ENCODE data around the gene ANKRD37. TPM values are rescaled to one million over a fixed set of nuclear protein-coding genes. Genes with fewer than 3 reads are reported as not detected.

Gene ANKRD37
- total and polyA plus RNA-seq, 2 of the 8 experiments (the other 6 are each of a cell fraction or from before 2014, with no cell fraction given), result 2.8 to 3.4 TPM

DNA sequence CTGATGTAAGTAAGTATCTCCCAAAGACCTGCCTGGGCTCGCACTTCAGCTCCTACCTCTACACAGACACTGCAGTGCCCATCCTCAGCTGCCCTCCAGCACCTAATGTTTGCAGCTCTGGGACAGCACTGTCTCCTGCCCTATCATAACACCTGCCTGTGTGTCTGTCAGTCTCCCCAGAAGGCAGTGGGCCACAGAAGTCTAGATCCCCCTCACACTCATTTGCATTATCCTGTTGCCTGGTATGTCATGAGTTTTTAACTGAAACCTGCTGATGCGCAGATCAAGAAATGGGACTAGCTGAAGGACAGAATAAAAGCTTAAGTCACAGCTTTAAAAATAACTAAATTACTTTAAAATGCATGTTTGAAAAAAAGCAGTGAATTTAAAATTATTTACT is 43.9 kb upstream of the ANKRD37 start:
- no peaks in the 10 kb centered on the region for H3K27me3 ChIP-seq (replicated peaks in 1 of 4; ENCODE audit: control insufficient read depth in 3 of 4, extremely low read depth in 1 of 4, insufficient read depth in 3 of 4, low read length in 3 of 4)
- no peaks in the 10 kb centered on the region for H3K79me2 ChIP-seq (ENCODE audit: control insufficient read depth in 1 of 2, insufficient read depth in 2 of 2, low read length in 2 of 2)
- H2BK20ac ChIP-seq (ENCODE audit: low read length), result no peak overlapping the region
- H3K56ac ChIP-seq (replicated peaks; ENCODE audit: insufficient read length, low read depth, low read length), result no peak overlapping the region
- no peak overlapping the region for H2BK120ac ChIP-seq (replicated peaks; ENCODE audit: low read depth, low read length)
- H3K36me3 ChIP-seq (ENCODE audit: control insufficient read depth in 2 of 4, insufficient read depth in 4 of 4, low read length in 3 of 4), result peaks cover 0 to 19% (median 1%) of the 10 kb centered on the region in 4 experiments; a peak in 5 of 8 replicates
- no peak overlapping the region for H3K14ac ChIP-seq (ENCODE audit: insufficient read length)
- H2BK15ac ChIP-seq (ENCODE audit: low read length), result no peak overlapping the region
- H4K8ac ChIP-seq (ENCODE audit: extremely low read depth, insufficient read depth, low read length), result no peak overlapping the region; the same call in 1 of the 2 replicates
- H3K4ac ChIP-seq (replicated peaks; ENCODE audit: insufficient read length, low read depth, low read length), result no peak overlapping the region
- H3K9ac ChIP-seq (replicated peaks in 1 of 4; ENCODE audit: extremely low read depth in 1 of 4, low read depth in 3 of 4, low read length in 3 of 4), result no peak overlapping the region
- H3K79me1 ChIP-seq (ENCODE audit: low read depth, low read length), result no peaks in the 10 kb centered on the region
- H2AFZ ChIP-seq (ENCODE audit: low read length), result no peak overlapping the region
- H4K20me1 ChIP-seq (replicated peaks in 1 of 2; ENCODE audit: control insufficient read depth in 1 of 2, insufficient read depth in 2 of 2, low read length in 2 of 2), result no peaks in the 10 kb centered on the region
- TF ChIP-seq RNF2 (IDR thresholded peaks at IDR 0.05; ENCODE audit: borderline replicate concordance, low read depth, low read length, missing control alignments, poor library complexity, severe bottlenecking), result no peak
- no peak for TF ChIP-seq RXRA (IDR thresholded peaks at IDR 0.05; ENCODE audit: insufficient read depth, low read depth, low read length)
- TF ChIP-seq SIX5 (IDR thresholded peaks at IDR 0.05; ENCODE audit: low read depth, low read length), result no peak
- no peak overlapping the region for H4K91ac ChIP-seq (replicated peaks; ENCODE audit: insufficient read length, low read length)
- 0 out of 2 replicates have a peak overlapping the region, but pooled peaks have one; percentile 2 for H2BK5ac ChIP-seq (ENCODE audit: low read depth, low read length)
- H3K4me1 ChIP-seq (replicated peaks in 1 of 4; ENCODE audit: control insufficient read depth in 3 of 4, insufficient read depth in 4 of 4, low read length in 3 of 4), result peaks cover 0 to 9% (median 1%) of the 10 kb centered on the region in 4 experiments; a peak in 4 of 7 replicates
- FAIRE-seq, result no peak
- no peak overlapping the region for H3K4me3 ChIP-seq (ENCODE audit: extremely low read depth in 1 of 4, insufficient read depth in 2 of 4, low read depth in 3 of 4, low read length in 4 of 4)
- no peak overlapping the region for H2BK12ac ChIP-seq (ENCODE audit: low read depth, low read length)
- H3K27ac ChIP-seq (ENCODE audit: low read depth, low read length), result no peak overlapping the region
- no peaks in the 10 kb centered on the region for H3K23me2 ChIP-seq (ENCODE audit: low read depth, low read length)
- DNase-seq (ENCODE audit: low read depth in 1 of 2, low spot score in 2 of 2), result no peak
- no peak overlapping the region for H3K4me2 ChIP-seq (ENCODE audit: insufficient read depth in 1 of 2, low read depth in 2 of 2, low read length in 2 of 2)
- no peaks in the 10 kb centered on the region for H3K9me3 ChIP-seq (ENCODE audit: insufficient read depth in 2 of 2, low read depth in 1 of 2, low read length in 1 of 2)
- peak overlapping the region; percentile 6; the same call in 1 of the 2 replicates for H3K18ac ChIP-seq (ENCODE audit: extremely low read depth, low read length)
- no peak overlapping the region for H3K23ac ChIP-seq (ENCODE audit: insufficient read length)
- no peak overlapping the region for H4K5ac ChIP-seq (ENCODE audit: insufficient read length, low read depth, low read length)
- CTCF ChIA-PET (ENCODE audit: partially characterized antibody), result no interaction called here
- 100% methylated on average over 2 of the region's 2 CpGs; no CpG with 5 or more reads in 1 of the 2 experiments for WGBS, 2 experiments (ENCODE audit: extremely low coverage in 1 of 2, insufficient coverage in 1 of 2, insufficient read length in 1 of 2, insufficient replicate concordance in 2 of 2, low coverage in 1 of 2, low lambda C conversion rate in 2 of 2, missing lambda C conversion rate in 1 of 2)
- POLR2A ChIA-PET (ENCODE audit: partially characterized antibody), result interaction anchor here (0.7 to 1.2 kb wide), 3 partner anchors 9 to 210 kb away, joined by 3 to 4 read pairs (median 3); partner anchors contain the start of gene SLC25A4
- H2AK5ac ChIP-seq (ENCODE audit: low read depth, low read length), result no peak overlapping the region

All from H1 (cell line).